Ishikawa (cell line): ENCODE measurements around the gene PLXNA4.

ENCODE experiments used
- CEBPB ChIP-seq: IDR thresholded peaks from 2 replicates; pipeline ENCODE4 v1.6.1; 2012
- CREB1 ChIP-seq: IDR thresholded peaks from 2 replicates; pipeline ENCODE4 v1.6.1; 2012; ENCODE audit warnings: low read depth
- EGR1 ChIP-seq: IDR thresholded peaks from 2 replicates; pipeline ENCODE4 v1.6.1; 2012
- EP300 ChIP-seq: IDR thresholded peaks from 2 replicates; pipeline ENCODE4 v1.6.1; 2012; ENCODE audit warnings: borderline replicate concordance
- FOXM1 ChIP-seq: IDR thresholded peaks from 2 replicates; pipeline ENCODE4 v1.6.1; 2012; ENCODE audit warnings: low read depth, borderline replicate concordance
- NFIC ChIP-seq: IDR thresholded peaks from 2 replicates; pipeline ENCODE4 v1.6.1; 2012
- RAD21 ChIP-seq: IDR thresholded peaks from 2 replicates; pipeline ENCODE4 v1.6.1; 2012; ENCODE audit warnings: low read depth
- TAF1 ChIP-seq: IDR thresholded peaks from 2 replicates; pipeline ENCODE4 v1.6.1; 2012; ENCODE audit warnings: low read depth, mild to moderate bottlenecking
- TEAD4 ChIP-seq: IDR thresholded peaks from 2 replicates; pipeline ENCODE4 v1.6.1; 2012
- YY1 ChIP-seq: IDR thresholded peaks from 2 replicates; pipeline ENCODE4 v1.6.1; 2012; ENCODE audit warnings: low read depth
- ZBTB7A ChIP-seq: IDR thresholded peaks from 2 replicates; pipeline ENCODE4 v1.6.1; 2012; ENCODE audit warnings: low read depth
- TF ChIP-seq, protein P1 (sequence below): IDR thresholded peaks from 2 replicates; pipeline ENCODE4 v1.6.1; 2012; ENCODE audit warnings: low read depth, mild to moderate bottlenecking
- TF ChIP-seq, protein P2 (sequence below): IDR thresholded peaks from 2 replicates; pipeline ENCODE4 v1.6.1; 2012

GRCh38 chr7:132206594-132206993 is 369.7 kb downstream of the PLXNA4 start:
- TF ChIP-seq TEAD4 (no peak), NFIC (no peak), CEBPB (no peak), CREB1 (no peak), TAF1 (no peak), FOXM1 (no peak), YY1 (no peak), ZBTB7A (no peak), EGR1 (no peak), RAD21 (no peak), EP300 (no peak)
- TF ChIP-seq, protein P1, sequence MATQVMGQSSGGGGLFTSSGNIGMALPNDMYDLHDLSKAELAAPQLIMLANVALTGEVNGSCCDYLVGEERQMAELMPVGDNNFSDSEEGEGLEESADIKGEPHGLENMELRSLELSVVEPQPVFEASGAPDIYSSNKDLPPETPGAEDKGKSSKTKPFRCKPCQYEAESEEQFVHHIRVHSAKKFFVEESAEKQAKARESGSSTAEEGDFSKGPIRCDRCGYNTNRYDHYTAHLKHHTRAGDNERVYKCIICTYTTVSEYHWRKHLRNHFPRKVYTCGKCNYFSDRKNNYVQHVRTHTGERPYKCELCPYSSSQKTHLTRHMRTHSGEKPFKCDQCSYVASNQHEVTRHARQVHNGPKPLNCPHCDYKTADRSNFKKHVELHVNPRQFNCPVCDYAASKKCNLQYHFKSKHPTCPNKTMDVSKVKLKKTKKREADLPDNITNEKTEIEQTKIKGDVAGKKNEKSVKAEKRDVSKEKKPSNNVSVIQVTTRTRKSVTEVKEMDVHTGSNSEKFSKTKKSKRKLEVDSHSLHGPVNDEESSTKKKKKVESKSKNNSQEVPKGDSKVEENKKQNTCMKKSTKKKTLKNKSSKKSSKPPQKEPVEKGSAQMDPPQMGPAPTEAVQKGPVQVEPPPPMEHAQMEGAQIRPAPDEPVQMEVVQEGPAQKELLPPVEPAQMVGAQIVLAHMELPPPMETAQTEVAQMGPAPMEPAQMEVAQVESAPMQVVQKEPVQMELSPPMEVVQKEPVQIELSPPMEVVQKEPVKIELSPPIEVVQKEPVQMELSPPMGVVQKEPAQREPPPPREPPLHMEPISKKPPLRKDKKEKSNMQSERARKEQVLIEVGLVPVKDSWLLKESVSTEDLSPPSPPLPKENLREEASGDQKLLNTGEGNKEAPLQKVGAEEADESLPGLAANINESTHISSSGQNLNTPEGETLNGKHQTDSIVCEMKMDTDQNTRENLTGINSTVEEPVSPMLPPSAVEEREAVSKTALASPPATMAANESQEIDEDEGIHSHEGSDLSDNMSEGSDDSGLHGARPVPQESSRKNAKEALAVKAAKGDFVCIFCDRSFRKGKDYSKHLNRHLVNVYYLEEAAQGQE, result no peak
- TF ChIP-seq, protein P2, sequence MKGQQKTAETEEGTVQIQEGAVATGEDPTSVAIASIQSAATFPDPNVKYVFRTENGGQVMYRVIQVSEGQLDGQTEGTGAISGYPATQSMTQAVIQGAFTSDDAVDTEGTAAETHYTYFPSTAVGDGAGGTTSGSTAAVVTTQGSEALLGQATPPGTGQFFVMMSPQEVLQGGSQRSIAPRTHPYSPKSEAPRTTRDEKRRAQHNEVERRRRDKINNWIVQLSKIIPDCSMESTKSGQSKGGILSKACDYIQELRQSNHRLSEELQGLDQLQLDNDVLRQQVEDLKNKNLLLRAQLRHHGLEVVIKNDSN, result no peak
